Type B pancreatic cell (in vitro differentiated cells): Measurements from ENCODE around the gene GHR. TPM values are rescaled to one million over a fixed set of nuclear protein-coding genes. Genes with fewer than 3 reads are reported as not detected.

Source experiments
- DNase-seq: peaks from one replicate; pipeline ENCODE4 v3.0.0; 2021; ENCODE audit warnings: mixed read lengths; ENCODE audit not compliant: unreplicated experiment; ENCODE audit errors: extremely low spot score
- H3K27ac Mint-ChIP-seq: 2 replicates; pipeline ENCODE4 v1.8.0; 2021; ENCODE audit warnings: mild to moderate bottlenecking, mixed read lengths
- H3K27me3 Mint-ChIP-seq: 2 replicates; pipeline ENCODE4 v1.8.0; 2021; ENCODE audit warnings: mixed read lengths
- H3K36me3 Mint-ChIP-seq: 2 replicates; pipeline ENCODE4 v1.8.0; 2021; ENCODE audit warnings: mixed read lengths
- H3K4me1 Mint-ChIP-seq: one replicate; pipeline ENCODE4 v1.8.0; 2021; ENCODE audit warnings: mixed read lengths; ENCODE audit not compliant: unreplicated experiment
- H3K4me3 Mint-ChIP-seq: 2 replicates; pipeline ENCODE4 v1.8.0; 2021; ENCODE audit warnings: mild to moderate bottlenecking, mixed read lengths
- H3K9me3 Mint-ChIP-seq: 2 replicates; pipeline ENCODE4 v1.8.0; 2021; ENCODE audit warnings: mixed read lengths
- CTCF ChIP-seq: fragments of 200-600 bp; sonication (generic); conservative IDR thresholded peaks from 2 replicates; pipeline ENCODE4 v1.5.0; 2021; ENCODE audit warnings: antibody characterized with exemption, mild to moderate bottlenecking
- total RNA-seq: library from RNA; stranded (reverse); gene quantifications from 2 replicates; pipeline ENCODE4 v1.2.1, GENCODE V29; 2021; ENCODE audit warnings: low replicate concordance

Gene GHR
- total RNA-seq, 1 donor from 2014 or later = 2.6 TPM

- H3K9me3 Mint-ChIP-seq = no peaks in the 10 kb centered on the region
- no peak overlapping the region for H3K27ac Mint-ChIP-seq
- H3K27me3 Mint-ChIP-seq = peaks cover 13% of the 10 kb centered on the region
- no peak overlapping the region for H3K4me3 Mint-ChIP-seq
- DNase-seq = no peak
- no peaks in the 10 kb centered on the region for H3K36me3 Mint-ChIP-seq
- no peaks in the 10 kb centered on the region for H3K4me1 Mint-ChIP-seq
- TF ChIP-seq CTCF = no peak
These were observed 2.8 kb downstream of the GHR start for GRCh38 chr5:42426016-42426415.

DNA sequence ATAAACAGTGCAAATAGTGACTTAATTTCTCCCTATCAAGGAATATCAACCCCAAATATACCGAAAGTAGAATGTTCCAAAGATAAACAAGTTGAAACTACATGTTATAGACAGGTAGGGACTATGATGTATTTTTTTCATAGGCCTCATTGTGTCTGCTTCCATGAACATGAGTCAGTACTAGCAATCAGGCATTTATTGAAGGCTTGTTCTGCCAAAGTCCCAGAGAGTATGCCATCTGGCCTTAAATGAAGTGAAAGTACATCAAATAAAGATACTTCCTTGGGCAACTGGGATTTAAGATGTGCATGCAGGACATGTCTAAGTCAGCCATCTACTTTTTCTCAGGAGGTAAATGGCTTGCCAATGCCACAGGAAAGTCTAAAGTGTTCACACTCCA lies 6.5 kb downstream of the GHR start:
- Mint-ChIP-seq H3K4me1 (no peaks in the 10 kb centered on the region), H3K27ac (no peak overlapping the region), H3K36me3 (no peaks in the 10 kb centered on the region), H3K9me3 (no peaks in the 10 kb centered on the region), H3K27me3 (peaks cover 11% of the 10 kb centered on the region), H3K4me3 (no peak overlapping the region)
- DNase-seq = no peak
- no peak for TF ChIP-seq CTCF

DNA sequence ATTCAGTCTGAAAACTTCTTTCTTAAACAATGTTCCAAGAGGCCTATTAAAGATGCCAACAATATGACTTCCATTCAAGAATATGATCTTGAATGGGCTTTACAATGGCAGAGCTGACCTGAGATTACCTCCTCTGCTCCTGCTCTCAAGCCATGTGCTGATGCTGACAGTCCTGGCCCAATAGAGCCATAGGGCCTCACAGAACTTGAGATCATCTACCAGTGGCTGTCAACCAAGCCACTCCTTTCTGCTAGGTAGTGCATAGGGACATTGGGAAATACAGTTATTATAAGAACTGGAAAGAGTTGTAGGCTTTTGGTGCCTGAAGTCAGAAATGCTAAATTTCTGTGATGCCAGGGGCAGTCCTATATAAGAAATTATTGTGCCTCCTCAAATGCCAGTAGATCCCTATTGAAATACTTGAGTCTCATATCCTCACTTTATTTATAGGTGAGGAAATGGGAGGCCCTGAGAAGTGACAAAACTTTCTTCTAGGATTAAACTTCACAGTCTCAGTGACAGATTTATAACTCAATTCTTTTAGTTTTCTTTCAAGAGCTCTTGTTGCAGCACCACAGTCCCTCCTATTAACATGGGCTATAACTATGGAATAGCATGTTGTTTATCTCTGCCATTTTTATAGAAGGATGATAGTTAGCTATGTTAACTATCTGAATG lies 10.9 kb downstream of the GHR start:
- Mint-ChIP-seq H3K36me3 (no peaks in the 10 kb centered on the region), H3K4me3 (no peak overlapping the region), H3K9me3 (no peaks in the 10 kb centered on the region), H3K27me3 (no peaks in the 10 kb centered on the region), H3K27ac (no peak overlapping the region), H3K4me1 (no peaks in the 10 kb centered on the region)
- no peak for TF ChIP-seq CTCF
- DNase-seq = no peak

DNA sequence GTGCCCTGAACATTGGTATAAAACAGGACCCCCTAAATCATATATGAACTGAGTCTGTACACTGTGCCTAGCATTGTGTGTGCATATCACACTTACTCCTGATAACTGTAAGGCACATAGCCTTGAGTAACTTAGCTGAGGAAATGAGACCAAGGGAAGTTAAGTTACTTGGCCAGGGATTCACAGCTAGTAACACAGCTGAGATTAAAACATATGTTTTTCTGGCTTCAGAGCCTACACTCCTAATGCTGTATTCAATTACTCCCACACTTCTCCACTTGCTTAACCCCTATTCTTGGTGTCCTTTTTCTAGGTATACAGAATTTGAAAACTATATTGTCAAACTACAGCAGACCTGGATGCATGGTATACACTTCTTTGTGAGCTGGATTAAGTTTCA lies 12.8 kb downstream of the GHR start:
- DNase-seq = no peak
- Mint-ChIP-seq H3K36me3 (no peaks in the 10 kb centered on the region), H3K27ac (no peak overlapping the region), H3K9me3 (no peaks in the 10 kb centered on the region), H3K27me3 (no peaks in the 10 kb centered on the region), H3K4me1 (no peaks in the 10 kb centered on the region), H3K4me3 (no peak overlapping the region)
- no peak for TF ChIP-seq CTCF

DNA sequence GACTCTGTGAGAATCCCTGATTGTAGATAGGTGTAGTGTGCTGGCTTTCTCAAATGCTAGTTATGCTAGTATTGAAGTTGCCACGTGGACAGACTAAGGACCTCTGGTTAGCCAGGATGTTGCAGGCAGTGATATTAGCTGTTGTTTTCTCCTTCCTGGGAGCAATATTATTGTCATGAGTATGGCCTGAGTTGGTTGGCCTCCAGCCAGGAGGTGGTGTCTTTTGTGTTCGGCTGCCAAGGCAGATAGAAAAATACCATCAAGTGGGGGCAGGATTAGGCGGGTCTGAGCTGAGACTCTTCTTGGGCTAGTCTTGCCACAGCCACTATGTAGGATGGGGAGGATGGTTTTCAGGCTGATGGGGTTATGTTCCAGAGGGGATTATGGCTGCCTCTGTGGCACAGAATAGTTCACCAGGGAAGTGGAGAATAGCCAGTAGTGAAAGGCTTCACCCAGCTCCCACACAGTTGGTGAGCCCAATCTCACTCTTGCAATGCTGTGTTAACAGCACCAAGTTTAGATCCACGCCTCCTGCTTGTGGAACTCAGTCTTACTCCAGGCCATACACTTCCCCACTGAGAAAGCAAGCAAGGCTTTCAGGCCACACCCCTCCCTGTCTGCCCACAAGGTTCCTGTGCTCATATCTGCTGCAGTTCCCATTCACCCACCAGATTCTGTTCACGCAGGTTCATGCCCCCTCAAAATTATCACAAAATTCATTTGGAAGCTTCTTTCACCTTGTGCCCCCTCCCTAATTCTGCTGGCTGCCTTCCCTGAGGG lies 31.2 kb downstream of the GHR start:
- no peak overlapping the region for H3K4me3 Mint-ChIP-seq
- H3K27me3 Mint-ChIP-seq = no peaks in the 10 kb centered on the region
- no peak overlapping the region for H3K27ac Mint-ChIP-seq
- H3K36me3 Mint-ChIP-seq = no peaks in the 10 kb centered on the region
- no peak for DNase-seq
- H3K4me1 Mint-ChIP-seq = no peaks in the 10 kb centered on the region
- no peaks in the 10 kb centered on the region for H3K9me3 Mint-ChIP-seq
- TF ChIP-seq CTCF = no peak
